Natural killer cell (primary cell): ENCODE measurements around the gene MUC5AC. TPM values are rescaled to one million over a fixed set of nuclear protein-coding genes. Genes with fewer than 3 reads are reported as not detected.

ENCODE experiments used
- ATAC-seq, 3 donors: fragments of 150-1000 bp in 2 of 3; fragments of 200-7000 bp in 1 of 3; cut with Tn5 transposase; 1 replicate in 1 of 3; 2 replicates in 2 of 3; pipeline ENCODE4 v1.10.0; 2021; ENCODE audit warnings: mild to moderate bottlenecking in 2 of 3, moderate library complexity in 2 of 3
- DNase-seq, 2 donors: peaks; one replicate each; pipeline versions ENCODE4 v3.0.0 to v3.0.0-alpha.2; 2013 to 2021; ENCODE audit warnings: mixed read lengths in 1 of 2
- H3K27ac ChIP-seq: one replicate; pipeline ENCODE4 v1.5.1; 2013; ENCODE audit warnings: mild to moderate bottlenecking, low read length
- H3K27me3 ChIP-seq: one replicate; pipeline ENCODE4 v1.6.1; 2013; ENCODE audit warnings: low read length; ENCODE audit not compliant: control insufficient read depth, insufficient read depth
- H3K36me3 ChIP-seq: one replicate; pipeline ENCODE4 v1.6.1; 2013; ENCODE audit warnings: low read length; ENCODE audit not compliant: control insufficient read depth, insufficient read depth
- H3K4me1 ChIP-seq: one replicate; pipeline ENCODE4 v1.6.1; 2013; ENCODE audit warnings: low read length; ENCODE audit not compliant: control insufficient read depth, insufficient read depth
- H3K4me3 ChIP-seq: one replicate; pipeline ENCODE4 v1.5.1; 2013; ENCODE audit warnings: low read length
- H3K9me3 ChIP-seq: one replicate; pipeline ENCODE4 v1.6.1; 2013; ENCODE audit warnings: low read length; ENCODE audit not compliant: control insufficient read depth, insufficient read depth
- H3K27ac Mint-ChIP-seq, 2 donors: one replicate each; pipeline ENCODE4 v1.8.0; 2022; ENCODE audit warnings: mild to moderate bottlenecking in 2 of 2, mixed read lengths in 2 of 2, moderate library complexity in 1 of 2
- H3K27me3 Mint-ChIP-seq, 2 donors: one replicate each; pipeline ENCODE4 v1.8.0; 2022; ENCODE audit warnings: low read depth in 2 of 2, mixed read lengths in 2 of 2
- H3K36me3 Mint-ChIP-seq: one replicate; pipeline ENCODE4 v1.8.0; 2022; ENCODE audit warnings: mixed read lengths
- H3K4me1 Mint-ChIP-seq, 2 donors: one replicate each; pipeline ENCODE4 v1.8.0; 2022; ENCODE audit warnings: mixed read lengths in 2 of 2
- H3K4me3 Mint-ChIP-seq: one replicate; pipeline ENCODE4 v1.8.0; 2022; ENCODE audit warnings: mild to moderate bottlenecking, moderate library complexity, mixed read lengths
- H3K9me3 Mint-ChIP-seq, 2 donors: one replicate each; pipeline ENCODE4 v1.8.0; 2022; ENCODE audit warnings: mixed read lengths in 2 of 2
- WGBS: methylation state at CpG from one replicate; pipeline ENCODE4 v1.1.7; 2013; ENCODE audit warnings: missing lambda C conversion rate; ENCODE audit not compliant: insufficient coverage; 5-methylcytosine and 5-hydroxymethylcytosine counted together
- intact Hi-C: fragments of 100-400 bp; cut with micrococcal nuclease; formaldehyde crosslinking; loops from one replicate; pipeline ENCODE4 v1.14.2; 2022
- total RNA-seq, 4 donors: library from RNA; stranded (reverse); fragments of 120-200 nt in 1 of 4; gene quantifications; one replicate each; pipeline versions ENCODE4 v1.2.3 to v1.2.4, GENCODE V29; 2013 to 2022
- TF ChIP-seq, protein P1 (sequence below): fragments of 200-600 bp; IDR thresholded peaks from one replicate; pipeline ENCODE4 v1.8.0; 2022; ENCODE audit warnings: antibody characterized with exemption

The MUC5AC gene
- total RNA-seq, 3 donors from 2014 or later (not counting 1 experiment from before 2014, with no cell fraction given), result not detected

DNA sequence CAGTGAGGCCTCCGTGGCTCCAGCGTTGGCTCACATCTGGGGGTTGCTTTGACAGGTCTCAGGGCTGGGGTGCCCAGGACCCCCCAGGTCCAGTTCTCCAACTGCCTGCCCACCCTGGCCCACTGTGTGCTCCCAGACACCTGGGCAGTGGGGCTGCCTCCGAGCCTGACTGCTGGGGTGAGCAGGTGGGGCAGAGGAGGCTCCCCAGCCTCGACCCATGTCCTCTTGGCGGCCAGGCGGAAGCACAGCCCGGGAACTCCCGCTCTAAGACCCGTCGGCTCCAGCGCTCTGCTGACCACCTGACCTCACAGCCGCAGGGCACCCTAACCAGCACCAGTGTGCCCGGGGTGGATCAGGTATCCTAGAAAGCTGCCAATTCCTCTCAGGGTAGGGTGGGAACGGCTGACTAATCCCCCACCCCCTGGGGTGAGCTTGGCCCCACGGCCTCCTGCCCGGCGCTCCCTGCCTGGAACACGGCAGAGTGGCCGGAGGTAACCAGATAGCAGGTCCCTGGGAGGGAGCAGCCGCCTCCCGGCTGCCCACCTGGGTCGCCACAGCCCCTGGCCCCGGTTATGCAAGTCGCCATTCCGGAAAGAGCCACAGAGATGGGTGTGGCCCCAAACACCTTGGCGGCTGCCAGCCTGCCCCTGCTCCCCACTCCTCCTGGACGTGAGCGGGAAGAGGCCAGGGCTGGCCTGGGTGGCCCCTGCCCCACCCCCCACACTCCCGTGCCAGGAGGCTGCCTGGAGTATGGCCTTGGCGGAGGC, 45.9 kb downstream of the MUC5AC start:
- Histone ChIP-seq H3K4me1 (peaks cover 7% of the 10 kb centered on the region), H3K36me3 (no peaks in the 10 kb centered on the region), H3K9me3 (no peaks in the 10 kb centered on the region), H3K27me3 (no peaks in the 10 kb centered on the region), H3K4me3 (no peak overlapping the region), H3K27ac (no peak overlapping the region)
- Mint-ChIP-seq H3K4me1 (no peaks in the 10 kb centered on the region), H3K36me3 (no peaks in the 10 kb centered on the region), H3K9me3 (no peaks in the 10 kb centered on the region), H3K4me3 (no peak overlapping the region), H3K27ac (no peak overlapping the region), H3K27me3 (no peaks in the 10 kb centered on the region)
- no peak for ATAC-seq
- intact Hi-C loops, result loop anchor here (1.0 to 5.0 kb wide), 2 partner anchors 312 to 369 kb away; partner anchors contain the start of gene DUSP8
- WGBS, result 78% methylated on average over 30 of the region's 30 CpGs
- no peak for DNase-seq
- TF ChIP-seq, protein P1, sequence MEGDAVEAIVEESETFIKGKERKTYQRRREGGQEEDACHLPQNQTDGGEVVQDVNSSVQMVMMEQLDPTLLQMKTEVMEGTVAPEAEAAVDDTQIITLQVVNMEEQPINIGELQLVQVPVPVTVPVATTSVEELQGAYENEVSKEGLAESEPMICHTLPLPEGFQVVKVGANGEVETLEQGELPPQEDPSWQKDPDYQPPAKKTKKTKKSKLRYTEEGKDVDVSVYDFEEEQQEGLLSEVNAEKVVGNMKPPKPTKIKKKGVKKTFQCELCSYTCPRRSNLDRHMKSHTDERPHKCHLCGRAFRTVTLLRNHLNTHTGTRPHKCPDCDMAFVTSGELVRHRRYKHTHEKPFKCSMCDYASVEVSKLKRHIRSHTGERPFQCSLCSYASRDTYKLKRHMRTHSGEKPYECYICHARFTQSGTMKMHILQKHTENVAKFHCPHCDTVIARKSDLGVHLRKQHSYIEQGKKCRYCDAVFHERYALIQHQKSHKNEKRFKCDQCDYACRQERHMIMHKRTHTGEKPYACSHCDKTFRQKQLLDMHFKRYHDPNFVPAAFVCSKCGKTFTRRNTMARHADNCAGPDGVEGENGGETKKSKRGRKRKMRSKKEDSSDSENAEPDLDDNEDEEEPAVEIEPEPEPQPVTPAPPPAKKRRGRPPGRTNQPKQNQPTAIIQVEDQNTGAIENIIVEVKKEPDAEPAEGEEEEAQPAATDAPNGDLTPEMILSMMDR, result no peak

DNA sequence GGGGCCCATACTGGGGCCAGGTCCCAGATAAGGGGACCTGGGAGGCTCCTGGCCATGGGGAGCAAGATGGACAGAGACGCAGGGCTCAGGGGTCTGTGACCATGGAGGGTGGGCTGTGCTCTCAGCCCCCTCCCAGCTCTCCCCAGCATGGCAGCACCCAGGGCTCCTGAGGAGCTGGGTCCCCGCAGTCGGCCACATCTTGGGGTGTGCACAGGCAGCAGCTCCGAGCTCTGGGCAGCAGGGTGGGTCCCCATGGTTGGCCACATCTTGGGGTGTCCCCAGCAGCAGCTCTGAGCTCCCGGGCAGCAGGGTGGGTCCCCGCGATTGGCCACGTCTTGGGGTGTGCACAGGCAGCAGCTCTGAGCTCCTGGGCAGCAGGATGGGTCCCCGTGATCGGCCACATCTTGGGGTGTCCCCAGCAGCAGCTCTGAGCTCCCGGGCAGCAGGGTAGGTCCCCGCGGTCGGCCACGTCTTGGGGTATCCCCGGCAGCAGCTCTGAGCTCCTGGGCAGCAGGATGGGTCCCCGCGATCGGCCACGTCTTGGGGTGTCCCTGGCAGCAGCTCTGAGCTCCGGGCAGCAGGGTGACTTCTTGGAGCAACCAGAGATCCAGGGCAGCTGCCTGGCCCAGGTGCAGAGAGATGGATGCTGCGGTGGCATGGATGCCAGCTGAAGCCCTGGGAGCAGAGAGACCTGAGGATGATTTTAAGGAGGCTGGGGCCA, 46.8 kb downstream of the MUC5AC start:
- H3K27me3 ChIP-seq, result no peaks in the 10 kb centered on the region
- ATAC-seq, result no peak
- no peaks in the 10 kb centered on the region for H3K36me3 ChIP-seq
- no peak overlapping the region for H3K27ac Mint-ChIP-seq
- 89% methylated on average over 22 of the region's 22 CpGs for WGBS
- no peaks in the 10 kb centered on the region for H3K36me3 Mint-ChIP-seq
- H3K9me3 ChIP-seq, result no peaks in the 10 kb centered on the region
- no peaks in the 10 kb centered on the region for H3K4me1 Mint-ChIP-seq
- intact Hi-C loops, result loop anchor here (5.0 kb wide), 1 partner anchor 368 kb away; the partner anchor contains the start of gene DUSP8
- no peaks in the 10 kb centered on the region for H3K27me3 Mint-ChIP-seq
- H3K27ac ChIP-seq, result no peak overlapping the region
- DNase-seq, result no peak
- H3K4me3 ChIP-seq, result no peak overlapping the region
- TF ChIP-seq, protein P1, result no peak
- H3K4me3 Mint-ChIP-seq, result no peak overlapping the region
- peaks cover 7% of the 10 kb centered on the region for H3K4me1 ChIP-seq
- no peaks in the 10 kb centered on the region for H3K9me3 Mint-ChIP-seq

DNA sequence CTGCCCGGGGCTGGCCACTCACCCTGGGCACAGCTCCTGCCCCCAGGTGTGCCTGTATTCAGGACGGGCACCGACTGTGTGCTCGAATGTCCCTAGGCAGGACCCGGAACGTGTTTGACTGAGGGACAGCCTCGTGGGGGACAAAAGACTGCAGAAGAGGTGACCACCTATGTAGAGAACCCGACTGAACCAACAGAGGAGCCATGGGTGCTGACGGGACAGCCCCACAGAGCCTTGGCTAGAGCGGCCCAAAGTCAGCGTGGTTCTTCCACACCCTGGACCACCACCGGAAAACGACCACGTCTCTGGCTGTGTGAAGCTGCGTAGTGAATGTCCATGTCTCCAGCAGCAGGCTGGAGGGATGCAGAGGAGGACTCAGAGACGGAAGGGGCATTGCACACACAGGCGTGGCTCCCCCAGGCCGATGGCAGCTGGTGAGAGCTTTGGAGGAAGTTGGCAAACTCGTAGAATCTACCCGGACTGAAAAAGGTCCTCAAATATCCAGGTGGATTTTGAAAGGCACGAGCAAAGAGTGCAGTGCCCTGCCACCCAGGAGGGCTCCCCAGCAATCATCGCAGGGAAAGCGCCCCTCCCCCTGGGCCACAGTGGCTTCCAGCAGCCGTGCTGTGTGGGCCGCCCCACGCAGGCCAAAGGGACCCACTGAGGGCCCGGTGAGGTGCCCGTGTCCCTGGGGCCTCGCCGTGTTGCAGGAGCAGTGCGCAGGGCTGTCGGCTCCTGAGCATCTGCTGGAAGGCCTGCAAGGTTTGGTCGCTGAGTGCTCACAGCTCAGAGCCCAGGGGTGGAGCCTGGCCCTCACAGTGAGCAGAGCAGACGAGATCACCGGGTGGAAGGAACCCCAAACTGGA, 47.6 kb downstream of the MUC5AC start:
- WGBS, result 77% methylated on average over 35 of the region's 35 CpGs
- DNase-seq, result no peak
- no peaks in the 10 kb centered on the region for H3K36me3 Mint-ChIP-seq

More for the DNA sequence above, 47.6 kb downstream of the MUC5AC start:
- H3K4me1 Mint-ChIP-seq, result no peaks in the 10 kb centered on the region
- intact Hi-C loops, result no loop called here
- no peaks in the 10 kb centered on the region for H3K27me3 Mint-ChIP-seq
- no peaks in the 10 kb centered on the region for H3K36me3 ChIP-seq
- no peaks in the 10 kb centered on the region for H3K9me3 ChIP-seq
- TF ChIP-seq, protein P1, result no peak
- H3K27ac ChIP-seq, result no peak overlapping the region
- H3K4me1 ChIP-seq, result peaks cover 7% of the 10 kb centered on the region
- no peaks in the 10 kb centered on the region for H3K9me3 Mint-ChIP-seq
- no peak overlapping the region for H3K27ac Mint-ChIP-seq
- ATAC-seq, result no peak
- no peak overlapping the region for H3K4me3 ChIP-seq
- H3K4me3 Mint-ChIP-seq, result no peak overlapping the region
- no peaks in the 10 kb centered on the region for H3K27me3 ChIP-seq
